PC-3 (cell line): ENCODE data around the gene SERPIND1. TPM values are rescaled to one million over a fixed set of nuclear protein-coding genes. Genes with fewer than 3 reads are reported as not detected.

Experiments
- ATAC-seq: fragments of 200-7000 bp; cut with Tn5 transposase; 2 replicates; pipeline ENCODE4 v1.9.1; 2020; ENCODE audit warnings: mild to moderate bottlenecking, moderate library complexity
- BruUV-seq: library from RNA; stranded (reverse); fragments of 400-500 nt; replicated peaks from 2 replicates; lab custom pipeline; 2021; lab: Mats Ljungman, UMichigan
- CTCF ChIA-PET: fragments of 300-600 bp; sonication (Branson Sonifier 250); formaldehyde crosslinking; loops from one replicate; lab custom pipeline; 2022; ENCODE audit warnings: antibody characterized with exemption; lab: Charles Lee
- POLR2A ChIA-PET: fragments of 300-600 bp; sonication (Branson Sonifier 250); formaldehyde crosslinking; loops from one replicate; lab custom pipeline; 2022; ENCODE audit warnings: antibody characterized with exemption; ENCODE audit not compliant: unreplicated experiment; lab: Charles Lee
- DNase-seq: peaks from one replicate; pipeline ENCODE4 v3.0.0-alpha.2; 2015
- H2AFZ ChIP-seq: fragments of 300-600 bp; sonication (generic); 2 replicates; pipeline ENCODE4 v1.6.0; 2016; ENCODE audit warnings: antibody characterized with exemption, low read length
- H3F3A ChIP-seq: fragments of 300-600 bp; sonication (generic); one replicate; pipeline ENCODE4 v1.6.0; 2017; ENCODE audit warnings: antibody characterized with exemption, low read length, control low read depth, mild to moderate bottlenecking; ENCODE audit not compliant: unreplicated experiment
- H3K27ac ChIP-seq: fragments of 300-600 bp; sonication (generic); 2 replicates; pipeline ENCODE4 v1.5.1; 2016; ENCODE audit warnings: mild to moderate bottlenecking, low read length
- H3K27me3 ChIP-seq: fragments of 300-600 bp; sonication (generic); 2 replicates; pipeline ENCODE4 v1.6.1; 2016; ENCODE audit warnings: low read length, mixed read lengths
- H3K36me3 ChIP-seq: fragments of 300-600 bp; sonication (generic); 2 replicates; pipeline ENCODE4 v1.6.1; 2016; ENCODE audit warnings: low read depth, mixed run types, low read length, mixed read lengths
- H3K4me1 ChIP-seq: fragments of 300-600 bp; sonication (generic); 2 replicates; pipeline ENCODE4 v1.5.1; 2016; ENCODE audit warnings: low read length; ENCODE audit not compliant: insufficient read depth
- H3K4me2 ChIP-seq: fragments of 300-600 bp; sonication (generic); 2 replicates; pipeline ENCODE4 v1.6.0; 2016; ENCODE audit warnings: low read length
- H3K4me3 ChIP-seq: fragments of 300-600 bp; sonication (generic); 2 replicates; pipeline ENCODE4 v1.5.1; 2016; ENCODE audit warnings: mild to moderate bottlenecking, low read length, mixed read lengths
- H3K79me2 ChIP-seq: fragments of 300-600 bp; sonication (generic); 2 replicates; pipeline ENCODE4 v1.6.1; 2017; ENCODE audit warnings: low read length, mixed read lengths
- H3K9ac ChIP-seq: fragments of 300-600 bp; sonication (generic); 2 replicates; pipeline ENCODE4 v1.6.0; 2016; ENCODE audit warnings: mild to moderate bottlenecking, low read length
- H3K9me2 ChIP-seq: fragments of 300-600 bp; sonication (generic); replicated peaks from 2 replicates; pipeline ENCODE4 v1.6.1; 2016; ENCODE audit warnings: mixed run types, low read length, mixed read lengths
- H3K9me3 ChIP-seq: fragments of 300-600 bp; sonication (generic); 2 replicates; pipeline ENCODE4 v1.6.1; 2016; ENCODE audit warnings: low read length, mixed read lengths
- H4K20me1 ChIP-seq: fragments of 300-600 bp; sonication (generic); 2 replicates; pipeline ENCODE4 v1.6.1; 2016; ENCODE audit warnings: low read length, mixed read lengths
- CTCF ChIP-seq: fragments of 300-600 bp; sonication (generic); conservative IDR thresholded peaks from 2 replicates; pipeline ENCODE4 v1.5.1; 2017; ENCODE audit warnings: antibody characterized with exemption, low read depth, mild to moderate bottlenecking, low read length
- EZH2 ChIP-seq: fragments of 300-600 bp; sonication (generic); IDR thresholded peaks from one replicate; pipeline ENCODE4 v1.6.1; 2017; ENCODE audit warnings: antibody characterized with exemption, mild to moderate bottlenecking, low read length; ENCODE audit not compliant: unreplicated experiment
- EZH2phosphoT487 ChIP-seq: fragments of 300-600 bp; sonication (generic); IDR thresholded peaks from 2 replicates; pipeline ENCODE4 v1.6.1; 2018; ENCODE audit warnings: mild to moderate bottlenecking, antibody characterized with exemption, low read length, borderline replicate concordance
- intact Hi-C: fragments of 100-400 bp; cut with micrococcal nuclease; formaldehyde crosslinking; loops from 2 replicates; pipeline ENCODE4 v1.9.0; 2023
- total RNA-seq: library from RNA; depleted of rRNA; stranded (reverse); fragments of >200 nt; gene quantifications from 2 replicates; pipeline ENCODE4 v1.2.3, GENCODE V29; 2014

The SERPIND1 gene
- total RNA-seq, 1 experiment from 2014 or later = 2.9 TPM

GRCh38 chr22:20786536-20786979 lies 12.6 kb downstream of the SERPIND1 start:
- H3F3A ChIP-seq = no peaks in the 10 kb centered on the region
- DNase-seq = no peak

GRCh38 chr22:20787223-20787622 lies 13.3 kb downstream of the SERPIND1 start:
- ATAC-seq = no peak
- Histone ChIP-seq H3K36me3 (no peaks in the 10 kb centered on the region), H3K27me3 (no peaks in the 10 kb centered on the region), H3F3A (no peaks in the 10 kb centered on the region), H3K9ac (no peak overlapping the region), H3K9me3 (no peaks in the 10 kb centered on the region), H3K4me1 (peaks cover 20% of the 10 kb centered on the region), H3K27ac (no peak overlapping the region), H3K4me2 (no peak overlapping the region), H4K20me1 (no peaks in the 10 kb centered on the region), H3K4me3 (no peak overlapping the region), H3K9me2 (no peaks in the 10 kb centered on the region), H3K79me2 (no peaks in the 10 kb centered on the region), H2AFZ (no peak overlapping the region)
- intact Hi-C loops = no loop called here
- ChIA-PET POLR2A (no interaction called here), CTCF (no interaction called here)
- DNase-seq = no peak
- no TSS peak for BruUV-seq
- TF ChIP-seq EZH2phosphoT487 = no peak
- no peak for TF ChIP-seq EZH2
- no peak for TF ChIP-seq CTCF

More at GRCh38 chr22:20786536-20786979, 12.6 kb downstream of the SERPIND1 start:
- Histone ChIP-seq H3K9me3 (no peaks in the 10 kb centered on the region), H4K20me1 (no peaks in the 10 kb centered on the region), H3K4me2 (no peak overlapping the region), H3K4me3 (no peak overlapping the region), H2AFZ (no peak overlapping the region), H3K27ac (no peak overlapping the region), H3K9ac (no peak overlapping the region), H3K79me2 (no peaks in the 10 kb centered on the region), H3K36me3 (no peaks in the 10 kb centered on the region), H3K4me1 (peaks cover 27% of the 10 kb centered on the region), H3K9me2 (no peaks in the 10 kb centered on the region), H3K27me3 (no peaks in the 10 kb centered on the region)
- ChIA-PET CTCF (no interaction called here), POLR2A (no interaction called here)
- TF ChIP-seq EZH2 (no peak), EZH2phosphoT487 (no peak), CTCF (no peak)
- BruUV-seq = no TSS peak
- ATAC-seq = no peak
- intact Hi-C loops = no loop called here

GRCh38 chr22:20787746-20788626 lies 14.1 kb downstream of the SERPIND1 start:
- BruUV-seq = no TSS peak
- no peaks in the 10 kb centered on the region for H3K9me2 ChIP-seq
- intact Hi-C loops = no loop called here
- H3K27me3 ChIP-seq = no peaks in the 10 kb centered on the region
- DNase-seq (no peak), ATAC-seq (no peak)
- no peaks in the 10 kb centered on the region for H3K36me3 ChIP-seq
- no peaks in the 10 kb centered on the region for H3K9me3 ChIP-seq
- POLR2A ChIA-PET = no interaction called here
- CTCF ChIA-PET = no interaction called here
- H3K4me2 ChIP-seq = no peak overlapping the region
- H3K4me3 ChIP-seq = no peak overlapping the region
- H3K9ac ChIP-seq = no peak overlapping the region
- no peak overlapping the region for H2AFZ ChIP-seq
- TF ChIP-seq CTCF (no peak), EZH2 (no peak), EZH2phosphoT487 (no peak)
- H3F3A ChIP-seq = no peaks in the 10 kb centered on the region
- no peaks in the 10 kb centered on the region for H4K20me1 ChIP-seq
- no peak overlapping the region for H3K27ac ChIP-seq
- H3K79me2 ChIP-seq = no peaks in the 10 kb centered on the region
- H3K4me1 ChIP-seq = peaks cover 13% of the 10 kb centered on the region
